IMR-90 (cell line): ENCODE results near the gene PEAK3. TPM values are rescaled to one million over a fixed set of nuclear protein-coding genes. Genes with fewer than 3 reads are reported as not detected.

Source experiments
- ATAC-seq: fragments of 200-7000 bp; cut with Tn5 transposase; 2 replicates; pipeline ENCODE4 v1.9.1; 2020; ENCODE audit warnings: low read depth, mild to moderate bottlenecking, moderate library complexity
- BruUV-seq: library from RNA; stranded (reverse); fragments of 400-500 nt; replicated peaks from 2 replicates; lab custom pipeline; 2021; lab: Mats Ljungman, UMichigan
- CTCF ChIA-PET: fragments of 300-600 bp; formaldehyde crosslinking; extraction: SDS; loops from one replicate; lab custom pipeline; 2021; ENCODE audit warnings: antibody characterized with exemption; lab: Yijun Ruan, JAX
- POLR2A ChIA-PET: fragments of 300-600 bp; sonication (Branson Sonifier 250); formaldehyde crosslinking; loops from one replicate; lab custom pipeline; 2022; ENCODE audit warnings: antibody characterized with exemption; ENCODE audit not compliant: unreplicated experiment; lab: Charles Lee
- DNase-seq: peaks from one replicate; pipeline ENCODE4 v3.0.0; 2013
- H2AFZ ChIP-seq: replicated peaks from 2 replicates; pipeline ENCODE3; 2013; ENCODE audit warnings: low read length, mild to moderate bottlenecking; ENCODE audit not compliant: poor library complexity
- H2AK5ac ChIP-seq: 2 replicates; pipeline ENCODE4 v1.6.1; 2013; ENCODE audit warnings: low read depth, low read length, inconsistent platforms
- H2AK9ac ChIP-seq: replicated peaks from 2 replicates; pipeline ENCODE3; 2013; ENCODE audit warnings: mild to moderate bottlenecking, low read depth, low read length, moderate library complexity; ENCODE audit not compliant: poor library complexity
- H2BK120ac ChIP-seq: 2 replicates; pipeline ENCODE4 v1.6.1; 2013; ENCODE audit warnings: low read depth, low read length, inconsistent platforms
- H2BK15ac ChIP-seq: 3 replicates; pipeline ENCODE4 v1.6.1; 2013; ENCODE audit warnings: low read depth, low read length, inconsistent platforms
- H2BK20ac ChIP-seq: 2 replicates; pipeline ENCODE4 v1.6.1; 2013; ENCODE audit warnings: low read depth, mild to moderate bottlenecking, inconsistent platforms, low read length, moderate library complexity
- H2BK5ac ChIP-seq: 2 replicates; pipeline ENCODE4 v1.6.1; 2013; ENCODE audit warnings: mild to moderate bottlenecking, low read depth, low read length, inconsistent platforms; ENCODE audit not compliant: poor library complexity, severe bottlenecking
- H3K14ac ChIP-seq: replicated peaks from 2 replicates; pipeline ENCODE4 v1.6.1; 2013; ENCODE audit warnings: low read depth, low read length, inconsistent platforms
- H3K18ac ChIP-seq: 2 replicates; pipeline ENCODE4 v1.6.1; 2013; ENCODE audit warnings: low read depth, low read length, control low read depth
- H3K23ac ChIP-seq: 2 replicates; pipeline ENCODE4 v1.6.1; 2013; ENCODE audit warnings: low read depth, low read length, inconsistent platforms
- H3K27ac ChIP-seq: 2 replicates; pipeline ENCODE4 v1.5.1; 2013; ENCODE audit warnings: mild to moderate bottlenecking, control low read depth, low read length; ENCODE audit not compliant: insufficient read depth
- H3K27me3 ChIP-seq: 2 replicates; pipeline ENCODE4 v1.6.1; 2013; ENCODE audit warnings: low read length; ENCODE audit not compliant: control insufficient read depth, insufficient read depth
- H3K36me3 ChIP-seq: 2 replicates; pipeline ENCODE4 v1.6.1; 2013; ENCODE audit warnings: low read length, mixed read lengths; ENCODE audit not compliant: control insufficient read depth, insufficient read depth
- H3K4ac ChIP-seq: 2 replicates; pipeline ENCODE4 v1.6.1; 2013; ENCODE audit warnings: low read depth, low read length, inconsistent platforms
- H3K4me1 ChIP-seq: 2 replicates; pipeline ENCODE4 v1.6.1; 2013; ENCODE audit warnings: low read length, mixed read lengths; ENCODE audit not compliant: control insufficient read depth, insufficient read depth
- H3K4me2 ChIP-seq: 2 replicates; pipeline ENCODE4 v1.6.1; 2013; ENCODE audit warnings: low read depth, mild to moderate bottlenecking, control low read depth, low read length, moderate library complexity
- H3K4me3 ChIP-seq: 2 replicates; pipeline ENCODE4 v1.5.1; 2013; ENCODE audit warnings: low read depth, mild to moderate bottlenecking, control low read depth, low read length, moderate library complexity; ENCODE audit not compliant: insufficient read depth
- H3K56ac ChIP-seq: 2 replicates; pipeline ENCODE4 v1.6.1; 2013; ENCODE audit warnings: low read length, inconsistent platforms; ENCODE audit not compliant: insufficient read depth; ENCODE audit errors: extremely low read depth
- H3K79me1 ChIP-seq, 2 experiments: 2 replicates each; pipeline ENCODE4 v1.6.1; 2013; ENCODE audit warnings: low read length in 2 of 2, inconsistent platforms in 1 of 2, low read depth in 1 of 2
- H3K9ac ChIP-seq: 2 replicates; pipeline ENCODE4 v1.6.1; 2013; ENCODE audit warnings: low read depth, low read length, control low read depth
- H3K9me1 ChIP-seq: 2 replicates; pipeline ENCODE4 v1.6.1; 2013; ENCODE audit warnings: low read length, inconsistent platforms; ENCODE audit not compliant: insufficient read depth
- H3K9me3 ChIP-seq: 2 replicates; pipeline ENCODE4 v1.6.1; 2013; ENCODE audit warnings: low read length; ENCODE audit not compliant: control insufficient read depth, insufficient read depth
- H4K20me1 ChIP-seq: 2 replicates; pipeline ENCODE4 v1.6.1; 2013; ENCODE audit warnings: low read length, inconsistent platforms; ENCODE audit not compliant: insufficient read depth
- H4K5ac ChIP-seq: 2 replicates; pipeline ENCODE4 v1.6.1; 2013; ENCODE audit warnings: mild to moderate bottlenecking, low read depth, low read length, control low read depth
- H4K8ac ChIP-seq, 2 experiments: 2 replicates each; pipeline ENCODE4 v1.6.1; 2013; ENCODE audit warnings: low read depth in 2 of 2, low read length in 2 of 2, control low read depth in 1 of 2, inconsistent platforms in 1 of 2
- H4K91ac ChIP-seq: 2 replicates; pipeline ENCODE4 v1.6.1; 2013; ENCODE audit warnings: low read depth, low read length, inconsistent platforms; ENCODE audit not compliant: insufficient read depth
- BHLHE40 ChIP-seq: fragments of 150-350 bp; IDR thresholded peaks from 2 replicates; pipeline ENCODE4 v1.6.1; 2016; ENCODE audit warnings: mild to moderate bottlenecking, low read depth, low read length
- CEBPB ChIP-seq: IDR thresholded peaks from 2 replicates; pipeline ENCODE4 v1.6.1; 2012; ENCODE audit warnings: low read depth, low read length, improper control_type of control experiment
- MAFK ChIP-seq: IDR thresholded peaks from 2 replicates; pipeline ENCODE4 v1.6.1; 2012; ENCODE audit warnings: low read depth, low read length, improper control_type of control experiment
- MXI1 ChIP-seq: IDR thresholded peaks from 2 replicates; pipeline ENCODE4 v1.6.1; 2012; ENCODE audit warnings: low read depth, mild to moderate bottlenecking, low read length, moderate library complexity, borderline replicate concordance
- POLR2A ChIP-seq: IDR thresholded peaks from 2 replicates; pipeline ENCODE4 v1.6.1; 2012; ENCODE audit warnings: mild to moderate bottlenecking, low read depth, low read length
- WGBS, 2 experiments: methylation state at CpG; one replicate each; pipeline versions ENCODE4 v1.1.5 to v1.1.7; 2013; ENCODE audit warnings: missing lambda C conversion rate in 2 of 2; ENCODE audit not compliant: insufficient read length in 1 of 2; ENCODE audit errors: extremely low coverage in 2 of 2; 5-methylcytosine and 5-hydroxymethylcytosine counted together
- dilution Hi-C: fragments of 300-500 bp; cut with HindIII; formaldehyde crosslinking; loops from one replicate; pipeline ENCODE4 v1.14.3; 2018; ENCODE audit warnings: low sequenced_read_pairs; ENCODE audit not compliant: unreplicated experiment
- in situ Hi-C: fragments of 300-500 bp; cut with MboI; formaldehyde crosslinking; loops from 3 replicates; pipeline ENCODE4 v1.14.3; 2019; ENCODE audit warnings: low sequenced_read_pairs, inconsistent platforms, mixed read lengths
- intact Hi-C: fragments of 100-400 bp; cut with micrococcal nuclease; formaldehyde crosslinking; loops from 2 replicates; pipeline ENCODE4 v1.10.0; 2022
- polyA plus RNA-seq, 3 experiments: library from polyadenylated mRNA; depleted of rRNA; stranded (reverse); fragments of >200 nt; gene quantifications; 2 replicates each; pipeline ENCODE4 v1.2.3, GENCODE V29; 2012; ENCODE audit warnings: low replicate concordance in 1 of 3
- total RNA-seq: library from RNA; depleted of rRNA; stranded (reverse); fragments of >200 nt; gene quantifications from 2 replicates; pipeline ENCODE4 v1.2.3, GENCODE V29; 2012

PEAK3 gene
- total and polyA plus RNA-seq, 2 of the 4 experiments (the other 2 are of a cell fraction) = under 0.01 to 0.09 TPM

GRCh38 chr19:2327773-2328400 lies 45.9 kb upstream of the PEAK3 start:
- POLR2A ChIA-PET = no interaction called here
- Histone ChIP-seq H3K14ac (peak overlapping the region; percentile 100), H3K4ac (peak overlapping the region; percentile 100), H2BK120ac (peak overlapping the region; percentile 69), H3K79me1 (peaks cover 32 to 78% of the 10 kb centered on the region in 2 experiments), H3K9me3 (no peaks in the 10 kb centered on the region), H3K4me2 (peak overlapping the region; percentile 58), H4K20me1 (peaks cover 31% of the 10 kb centered on the region), H3K4me1 (peaks cover 4% of the 10 kb centered on the region), H3K18ac (peak overlapping the region; percentile 76), H2AFZ (peak overlapping the region; percentile 99), H3K27ac (peak overlapping the region; percentile 92), H3K9ac (peak overlapping the region; percentile 98), H2AK9ac (peak overlapping the region; percentile 100), H4K5ac (peak overlapping the region; percentile 86), H3K4me3 (peak overlapping the region; percentile 94), H4K91ac (peak overlapping the region; percentile 99), H2BK15ac (0 out of 3 replicates have a peak overlapping the region, but pooled peaks have one; percentile 64), H3K56ac (peak overlapping the region; percentile 99), H3K36me3 (peaks cover 26% of the 10 kb centered on the region), H4K8ac (peak overlapping the region; percentile 98), H2AK5ac (peak overlapping the region; percentile 99), H3K9me1 (no peaks in the 10 kb centered on the region), H2BK20ac (no peak overlapping the region), H2BK5ac (peak overlapping the region; percentile 92), H3K23ac (peak overlapping the region; percentile 99), H3K27me3 (no peaks in the 10 kb centered on the region)
- TF ChIP-seq BHLHE40 (0 out of 2 replicates have a peak, but pooled peaks have one; percentile 17), POLR2A (peak; percentile 54; the same call in 1 of the 2 replicates), CEBPB (no peak), MXI1 (no peak; the same call in 1 of the 2 replicates), MAFK (no peak)
- dilution Hi-C loops = no loop called here
- BruUV-seq = TSS peak; percentile 59
- in situ Hi-C loops = no loop called here
- DNase-seq (peak; percentile 81), ATAC-seq (peak; percentile 80)
- CTCF ChIA-PET = no interaction called here
- no CpG with 5 or more reads among the region's 18 CpGs for WGBS, 2 experiments
- intact Hi-C loops = loop anchor here (2.0 to 5.0 kb wide), 3 partner anchors 64 to 309 kb away; no protein-coding TSS in a partner anchor
